GM19023 (cell line): ENCODE results near the gene DCLRE1B.
"Not testable (repeated sequence)": the region's sequence is repeated elsewhere in the genome, so short reads cannot be mapped to it uniquely, and the experiment has no call there.

Experiments used
- ATAC-seq: cut with Tn5 transposase; IDR thresholded peaks from one replicate; pipeline ENCODE4 v1.9.1; 2021; ENCODE audit warnings: mild to moderate bottlenecking, moderate library complexity; ENCODE audit not compliant: unreplicated experiment

Gene DCLRE1B

DNA sequence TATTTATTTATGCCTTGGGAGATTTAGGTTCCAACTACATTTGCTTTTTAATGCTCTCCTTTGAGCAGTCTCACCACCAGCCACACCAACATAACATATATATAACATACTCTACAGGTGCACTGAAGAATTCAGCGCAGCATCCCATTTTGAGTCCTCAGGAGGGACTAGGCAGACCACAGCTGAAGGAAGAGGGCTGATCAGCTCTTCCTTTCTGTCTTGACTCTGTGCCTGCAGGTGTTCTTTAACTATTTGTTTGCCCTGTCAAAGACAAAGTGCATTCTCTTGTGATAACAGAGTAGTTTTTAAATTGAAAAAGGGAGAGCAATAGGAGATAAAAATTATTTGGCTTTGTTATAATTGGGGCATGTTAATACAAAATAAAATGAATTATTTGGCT lies 41.0 kb downstream of the DCLRE1B start:
- ATAC-seq = no peak

GRCh38 chr1:113946678-113947387 lies 41.7 kb downstream of the DCLRE1B start:
- no peak for ATAC-seq

GRCh38 chr1:113947388-113948107 lies 42.4 kb downstream of the DCLRE1B start:
- no peak for ATAC-seq

DNA sequence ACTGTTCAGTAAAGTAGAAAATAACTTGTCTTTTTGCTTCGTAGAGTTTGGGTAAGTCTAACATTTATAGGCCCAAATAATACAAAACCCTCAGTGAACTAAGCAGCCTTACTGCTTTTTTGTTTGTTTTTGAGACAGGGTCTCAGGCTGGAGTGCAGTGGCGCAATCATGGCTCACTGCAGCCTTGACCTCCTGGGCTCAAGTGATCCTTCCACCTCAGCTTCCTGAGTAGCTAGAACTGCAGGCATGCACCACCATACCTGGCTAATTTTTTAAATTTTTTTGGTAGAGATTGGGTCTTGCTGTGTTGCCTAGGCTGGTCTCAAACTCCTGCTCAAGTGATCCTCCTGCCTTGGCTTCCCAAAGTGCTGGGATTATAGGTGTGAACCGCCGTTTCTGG lies 43.0 kb downstream of the DCLRE1B start:
- ATAC-seq = not testable (repeated sequence)

GRCh38 chr1:113949007-113949406 lies 43.9 kb downstream of the DCLRE1B start:
- no peak for ATAC-seq

DNA sequence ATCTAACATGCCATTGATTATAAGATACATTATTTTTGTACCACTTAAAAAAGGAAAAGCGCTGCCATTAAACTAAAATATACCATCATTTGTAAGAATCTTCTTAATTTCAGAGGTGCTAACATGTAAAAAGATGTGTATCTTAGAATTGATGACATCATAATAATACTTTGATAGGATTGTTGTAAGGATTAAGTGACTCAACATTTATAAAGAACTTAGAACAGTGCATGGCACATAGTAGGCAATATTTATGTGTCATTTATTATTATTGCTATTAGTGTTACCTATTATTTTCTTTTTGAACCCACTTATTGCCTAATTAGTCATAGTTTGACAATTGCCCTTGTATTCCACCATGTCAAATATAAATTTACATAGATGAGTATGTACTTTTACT lies 45.8 kb downstream of the DCLRE1B start:
- no peak for ATAC-seq

- no peak for ATAC-seq
Observed at GRCh38 chr1:113951719-113952118, 46.6 kb downstream of the DCLRE1B start.

- ATAC-seq = no peak
Observed at GRCh38 chr1:113957984-113958383, 52.9 kb downstream of the DCLRE1B start.

DNA sequence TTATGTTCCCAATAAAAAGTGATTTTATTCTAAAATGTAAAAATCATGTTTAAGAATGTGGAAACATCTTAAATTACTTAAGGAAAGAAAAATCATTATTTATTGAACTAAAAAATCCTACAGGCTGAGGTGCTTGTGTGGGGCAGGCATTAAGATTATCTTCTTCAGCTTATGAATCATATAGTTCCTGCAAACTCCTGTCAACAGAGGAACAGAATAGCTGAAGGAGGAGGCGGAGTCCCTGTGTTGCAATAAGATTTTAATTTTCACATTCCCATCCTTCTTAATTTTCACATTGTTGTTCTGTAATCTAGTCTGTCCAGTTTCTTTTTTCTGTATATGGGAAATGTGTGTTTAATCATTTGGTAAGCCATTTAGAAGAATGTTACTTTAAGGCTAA lies 53.6 kb downstream of the DCLRE1B start:
- no peak for ATAC-seq

GRCh38 chr1:113963281-113963906 lies 58.3 kb downstream of the DCLRE1B start:
- no peak for ATAC-seq
